Adrenal gland (tissue), 12 donors: ENCODE data around the gene VPS13D. TPM values are rescaled to one million over a fixed set of nuclear protein-coding genes. Genes with fewer than 3 reads are reported as not detected.
"Not testable (repeated sequence)": the region's sequence is repeated elsewhere in the genome, so short reads cannot be mapped to it uniquely, and the experiment has no call there.

Source experiments
- DNase-seq, 7 donors: peaks; one replicate each; pipeline ENCODE4 v3.0.0-alpha.2; 2019 to 2020
- H3K27ac ChIP-seq, 5 donors: fragments of 200-600 bp; sonication (generic) in 4 of 5; 1 replicate in 3 of 5; 2 replicates in 2 of 5; pipeline versions ENCODE4 v1.5.1 to v1.8.0; 2016 to 2020; ENCODE audit warnings: mild to moderate bottlenecking in 1 of 5
- H3K27me3 ChIP-seq: fragments of 200-600 bp; 2 replicates; pipeline ENCODE4 v1.8.0; 2021
- H3K36me3 ChIP-seq, 2 donors: fragments of 200-600 bp; replicated peaks in 1 of 2; 1 replicate in 1 of 2; 2 replicates in 1 of 2; pipeline versions ENCODE4 v1.5.1 to v1.8.0; 2018 to 2022
- H3K4me1 ChIP-seq, 2 donors: fragments of 200-600 bp; replicated peaks in 1 of 2; 1 replicate in 1 of 2; 2 replicates in 1 of 2; pipeline versions ENCODE4 v1.5.1 to v1.8.0; 2018 to 2021
- H3K4me3 ChIP-seq, 4 donors: fragments of 200-600 bp; sonication (generic) in 3 of 4; one replicate each; pipeline ENCODE4 v1.5.1; 2016 to 2018
- H3K9me3 ChIP-seq, 3 donors: fragments of 200-600 bp; sonication (generic) in 1 of 3; replicated peaks in 1 of 3; 1 replicate in 2 of 3; 2 replicates in 1 of 3; pipeline versions ENCODE4 v1.5.1 to v1.8.0; 2016 to 2021
- CTCF ChIP-seq, 6 experiments: fragments of 450-650 bp in 4 of 6; fragments of 200-600 bp in 2 of 6; sonication (generic) in 1 of 6; IDR thresholded peaks; 1 replicate in 5 of 6; 2 replicates in 1 of 6; pipeline versions ENCODE4 v1.5.1 to v1.8.0; 2016 to 2021; ENCODE audit warnings: antibody characterized with exemption in 6 of 6, mild to moderate bottlenecking in 2 of 6, moderate library complexity in 1 of 6
- POLR2A ChIP-seq, 2 donors: fragments of 450-650 bp; IDR thresholded peaks; one replicate each; pipeline ENCODE4 v1.6.1; 2017; ENCODE audit warnings: antibody characterized with exemption in 2 of 2, mild to moderate bottlenecking in 2 of 2, moderate library complexity in 1 of 2
- WGBS, 4 donors: extraction: QIAGEN DNeasy Blood & Tissue Kit in 2 of 4; methylation state at CpG; one replicate each; pipeline versions ENCODE4 v1.1.5 to v1.1.7; 2013 to 2017; 5-methylcytosine and 5-hydroxymethylcytosine counted together
- intact Hi-C, 2 donors: fragments of 100-400 bp; cut with DNase I; formaldehyde crosslinking; loops; one replicate each; pipeline versions ENCODE4 v1.14.1 to v1.15.0; 2022 to 2023
- polyA plus RNA-seq, 3 donors: library from polyadenylated mRNA; stranded (reverse); fragments of 200-250 nt in 2 of 3; fragments of 350-450 nt in 1 of 3; fragmentation: Illumina TruSeq in 1 of 3; extraction: RNeasy Lipid Tissue Mini Kit (QIAGEN cat#74804) in 1 of 3; gene quantifications; one replicate each; pipeline ENCODE4 v1.2.3, GENCODE V29; 2013 to 2014
- total RNA-seq, 9 donors: library from RNA; depleted of rRNA in 4 of 9; stranded (reverse); fragments of >200 nt in 4 of 9; fragments of 120-200 nt in 1 of 9; fragmentation: NEBNext Ultra II Directional in 1 of 9; extraction: Animal tissue kit (Norgen Biotek cat#: 25700) in 1 of 9; gene quantifications; one replicate each; pipeline versions ENCODE4 v1.1.0 to v1.2.4, GENCODE V29; 2013 to 2023
- donor health status: healthy with polysubstance abuse.
- donor health status: Bipolar disorder and iron deficiency.
- donor health status: DM: yes; HTN: yes; CAD: no.
- donor health status: DM: no; HTN: no; CAD: no.
- donor health status: DM: no; HTN: no; CAD: no.
- donor health status: DM: yes; HTN: yes; CAD: no.

Gene VPS13D
- total and polyA plus RNA-seq, 12 donors = 17.0 to 62.3 (median 39.9) TPM

- Histone ChIP-seq H3K27ac (peak overlapping the region in 1 of 5 donors; percentile 1), H3K9me3 (no peaks in the 10 kb centered on the region), H3K4me3 (no peak overlapping the region), H3K36me3 (peaks cover 0 to 48% of the 10 kb centered on the region in 2 donors), H3K4me1 (peaks cover 5 to 18% of the 10 kb centered on the region in 2 donors), H3K27me3 (no peaks in the 10 kb centered on the region)
- DNase-seq = no peak
- no peak for TF ChIP-seq CTCF (IDR thresholded peaks at IDR 0.05)
- no peak for TF ChIP-seq POLR2A (IDR thresholded peaks at IDR 0.05)
- 67 to 74% (median 72%) methylated on average over 2 of the region's 2 CpGs for WGBS, 4 donors
- intact Hi-C loops = loop anchor here (5.0 to 10.0 kb wide), 3 partner anchors 300 to 340 kb away; partner anchors contain the start of gene DHRS3 (in 1 of the 2)
Measured at GRCh38 chr1:12315146-12315545, 85.3 kb downstream of the VPS13D start.

- Histone ChIP-seq H3K36me3 (peaks cover 0 to 46% of the 10 kb centered on the region in 2 donors), H3K4me3 (no peak overlapping the region), H3K9me3 (no peaks in the 10 kb centered on the region), H3K4me1 (peaks cover 5 to 16% of the 10 kb centered on the region in 2 donors), H3K27ac (peak overlapping the region in 2 of 5 donors; percentile 28 to 29), H3K27me3 (no peaks in the 10 kb centered on the region)
- DNase-seq = no peak
- WGBS, 4 donors = 87 to 93% (median 91%) methylated on average over 2 of the region's 2 CpGs
- intact Hi-C loops = loop anchor here (5.0 to 10.0 kb wide), 3 partner anchors 298 to 338 kb away; partner anchors contain the start of gene DHRS3 (in 1 of the 2)
- TF ChIP-seq POLR2A (IDR thresholded peaks at IDR 0.05) (no peak), CTCF (IDR thresholded peaks at IDR 0.05) (no peak)
Measured at GRCh38 chr1:12316331-12316730, 86.5 kb downstream of the VPS13D start.

- intact Hi-C loops = no loop called here
- TF ChIP-seq CTCF (IDR thresholded peaks at IDR 0.05) (no peak), POLR2A (IDR thresholded peaks at IDR 0.05) (no peak)
- Histone ChIP-seq H3K36me3 (peaks cover 0 to 62% of the 10 kb centered on the region in 2 donors), H3K27ac (no peak overlapping the region), H3K4me1 (no peaks in the 10 kb centered on the region), H3K4me3 (no peak overlapping the region), H3K27me3 (no peaks in the 10 kb centered on the region), H3K9me3 (no peaks in the 10 kb centered on the region)
- WGBS, 4 donors = 72 to 83% (median 76%) methylated on average over 2 of the region's 2 CpGs
- no peak for DNase-seq
Measured at GRCh38 chr1:12320486-12320885, 90.7 kb downstream of the VPS13D start.

- Histone ChIP-seq H3K27ac (no peak overlapping the region), H3K9me3 (no peaks in the 10 kb centered on the region), H3K4me3 (no peak overlapping the region), H3K36me3 (peaks cover 0 to 60% of the 10 kb centered on the region in 2 donors), H3K27me3 (no peaks in the 10 kb centered on the region), H3K4me1 (no peaks in the 10 kb centered on the region)
- no peak for TF ChIP-seq POLR2A (IDR thresholded peaks at IDR 0.05)
- TF ChIP-seq CTCF (IDR thresholded peaks at IDR 0.05) = no peak
- intact Hi-C loops = no loop called here
- 92 to 100% (median 96%) methylated on average over 3 of the region's 3 CpGs for WGBS, 4 donors
- no peak for DNase-seq
Measured at GRCh38 chr1:12324423-12324822, 94.6 kb downstream of the VPS13D start.

GRCh38 chr1:12324973-12325372 lies 95.1 kb downstream of the VPS13D start:
- H3K9me3 ChIP-seq, DNase-seq, H3K4me1 ChIP-seq, intact Hi-C loops, H3K27me3 ChIP-seq, H3K27ac ChIP-seq, H3K4me3 ChIP-seq: not testable (repeated sequence)
- H3K36me3 ChIP-seq = peaks cover 0 to 54% of the 10 kb centered on the region in 2 donors
- 93 to 99% (median 97%) methylated on average over 5 of the region's 5 CpGs for WGBS, 4 donors
